Activated naive CD4-positive, alpha-beta T cell treated with anti-CD3 and anti-CD28 coated beads for 36 hours (primary cell): ENCODE data around the gene FAM209B. TPM values are rescaled to one million over a fixed set of nuclear protein-coding genes. Genes with fewer than 3 reads are reported as not detected.

ENCODE experiments used
- CTCF ChIA-PET: fragments of 350-600 bp; sonication (Branson Sonifier 250); formaldehyde crosslinking; loops from one replicate; lab custom pipeline; 2021; ENCODE audit warnings: antibody characterized with exemption; lab: Charles Lee
- DNase-seq: peaks from one replicate; pipeline ENCODE4 v3.0.0-alpha.2; 2020
- H3K27ac Mint-ChIP-seq: one replicate; pipeline ENCODE4 v1.8.0; 2021; ENCODE audit warnings: mild to moderate bottlenecking, mixed read lengths
- H3K27me3 Mint-ChIP-seq: one replicate; pipeline ENCODE4 v1.8.0; 2021; ENCODE audit warnings: low read depth, mixed read lengths
- H3K36me3 Mint-ChIP-seq: one replicate; pipeline ENCODE4 v1.8.0; 2021; ENCODE audit warnings: low read depth, mixed read lengths
- H3K4me1 Mint-ChIP-seq: one replicate; pipeline ENCODE4 v1.8.0; 2021; ENCODE audit warnings: low read depth, mixed read lengths
- H3K4me3 Mint-ChIP-seq: one replicate; pipeline ENCODE4 v1.8.0; 2021; ENCODE audit warnings: mild to moderate bottlenecking, moderate library complexity, mixed read lengths
- H3K9me3 Mint-ChIP-seq: one replicate; pipeline ENCODE4 v1.8.0; 2021; ENCODE audit warnings: mixed read lengths
- intact Hi-C: fragments of 100-400 bp; cut with micrococcal nuclease; formaldehyde crosslinking; loops from one replicate; pipeline ENCODE4 v1.15.1; 2023
- total RNA-seq, 2 experiments: library from RNA; stranded (reverse); gene quantifications; one replicate each; pipeline ENCODE4 v1.2.3, GENCODE V29; 2021

FAM209B gene
- total RNA-seq, 2 experiments from 2014 or later = 0.64 to 0.95 TPM

GRCh38 chr20:56575961-56576360, 42.9 kb downstream of the FAM209B start:
- intact Hi-C loops = loop anchor here (5.0 kb wide), 1 partner anchor 329 kb away; the partner anchor contains the start of gene MC3R
- Mint-ChIP-seq H3K4me1 (no peaks in the 10 kb centered on the region), H3K9me3 (no peaks in the 10 kb centered on the region), H3K36me3 (no peaks in the 10 kb centered on the region), H3K27ac (no peak overlapping the region), H3K27me3 (peaks cover 6% of the 10 kb centered on the region), H3K4me3 (no peak overlapping the region)
- CTCF ChIA-PET = no interaction called here
- DNase-seq = no peak

GRCh38 chr20:56579301-56579710, 46.3 kb downstream of the FAM209B start:
- H3K4me1 Mint-ChIP-seq = no peaks in the 10 kb centered on the region
- H3K36me3 Mint-ChIP-seq = no peaks in the 10 kb centered on the region
- intact Hi-C loops = loop anchor here (5.0 kb wide), 1 partner anchor 332 kb away; the partner anchor contains the start of gene MC3R
- CTCF ChIA-PET = interaction anchor here (3.3 kb wide), 1 partner anchor 28 kb away, joined by 18 read pairs; no protein-coding TSS in a partner anchor
- H3K4me3 Mint-ChIP-seq = no peak overlapping the region
- H3K27me3 Mint-ChIP-seq = peaks cover 6% of the 10 kb centered on the region
- H3K27ac Mint-ChIP-seq = no peak overlapping the region
- no peaks in the 10 kb centered on the region for H3K9me3 Mint-ChIP-seq
- no peak for DNase-seq

GRCh38 chr20:56580226-56580625, 47.2 kb downstream of the FAM209B start:
- Mint-ChIP-seq H3K27ac (no peak overlapping the region), H3K4me1 (no peaks in the 10 kb centered on the region), H3K27me3 (peaks cover 8% of the 10 kb centered on the region), H3K9me3 (no peaks in the 10 kb centered on the region), H3K4me3 (no peak overlapping the region), H3K36me3 (no peaks in the 10 kb centered on the region)
- CTCF ChIA-PET = no interaction called here
- DNase-seq = no peak
- intact Hi-C loops = no loop called here

- Mint-ChIP-seq H3K9me3 (no peaks in the 10 kb centered on the region), H3K4me3 (no peak overlapping the region), H3K4me1 (no peaks in the 10 kb centered on the region), H3K27ac (no peak overlapping the region), H3K36me3 (no peaks in the 10 kb centered on the region), H3K27me3 (peaks cover 8% of the 10 kb centered on the region)
- CTCF ChIA-PET = no interaction called here
- intact Hi-C loops = no loop called here
- no peak for DNase-seq
Measured at GRCh38 chr20:56581701-56582100, 48.7 kb downstream of the FAM209B start.

- no peak for DNase-seq
- H3K9me3 Mint-ChIP-seq = no peaks in the 10 kb centered on the region
- H3K27me3 Mint-ChIP-seq = peaks cover 8% of the 10 kb centered on the region
- H3K36me3 Mint-ChIP-seq = no peaks in the 10 kb centered on the region
- no peak overlapping the region for H3K27ac Mint-ChIP-seq
- no peaks in the 10 kb centered on the region for H3K4me1 Mint-ChIP-seq
- intact Hi-C loops = no loop called here
- CTCF ChIA-PET = no interaction called here
- no peak overlapping the region for H3K4me3 Mint-ChIP-seq
Measured at GRCh38 chr20:56582542-56582941, 49.5 kb downstream of the FAM209B start.

GRCh38 chr20:56584916-56585315, 51.9 kb downstream of the FAM209B start:
- Mint-ChIP-seq H3K27ac (no peak overlapping the region), H3K9me3 (no peaks in the 10 kb centered on the region), H3K4me3 (no peak overlapping the region), H3K36me3 (no peaks in the 10 kb centered on the region), H3K4me1 (no peaks in the 10 kb centered on the region), H3K27me3 (peaks cover 11% of the 10 kb centered on the region)
- no peak for DNase-seq
- intact Hi-C loops = no loop called here
- CTCF ChIA-PET = interaction anchor here (0.6 kb wide), 1 partner anchor 35 kb away, joined by 3 read pairs; no protein-coding TSS in a partner anchor

Other genes starting within 250 kb of the FAM209B start
- gene FAM210B, start 174.3 kb upstream of the FAM209B start, total RNA-seq = 1 to 10 TPM; 7.5 to 8.2 TPM
- gene AURKA, start 141.0 kb upstream of the FAM209B start, total RNA-seq = 100 to 1,000 TPM; 115 to 121 TPM
- 10 to 100 TPM; 68.0 to 70.7 TPM for gene CSTF1, start 140.6 kb upstream of the FAM209B start, total RNA-seq
- 1 to 10 TPM; 5.1 to 5.2 TPM for gene CASS4, start 121.0 kb upstream of the FAM209B start, total RNA-seq
- gene RTF2, start 64.6 kb upstream of the FAM209B start, total RNA-seq = 10 to 100 TPM; 76.8 to 82.9 TPM
- gene FAM209A, start 8.5 kb upstream of the FAM209B start, total RNA-seq = under 1 TPM in 1 of 2 experiments, not detected in 1; 0.31 TPM
- not detected for gene TFAP2C, start 96.1 kb downstream of the FAM209B start, total RNA-seq